ENCODE measurements around the gene IQCE.

Gene IQCE

GRCh38 chr7:2611401-2611800 is 52.6 kb downstream of the IQCE start:
- TF ChIP-seq CTCF (IDR thresholded peaks at IDR 0.05), result no peak

GRCh38 chr7:2611922-2612321 is 53.1 kb downstream of the IQCE start:
- no peak for TF ChIP-seq CTCF (IDR thresholded peaks at IDR 0.05)

GRCh38 chr7:2612445-2613097 is 53.8 kb downstream of the IQCE start:
- TF ChIP-seq CTCF (IDR thresholded peaks at IDR 0.05), result no peak

GRCh38 chr7:2613098-2613930 is 54.5 kb downstream of the IQCE start:
- no peak for TF ChIP-seq CTCF (IDR thresholded peaks at IDR 0.05)

- no peak for TF ChIP-seq CTCF (IDR thresholded peaks at IDR 0.05)
These were observed 55.3 kb downstream of the IQCE start for GRCh38 chr7:2613931-2614600.

GRCh38 chr7:2614631-2615330 is 56.0 kb downstream of the IQCE start:
- TF ChIP-seq CTCF (IDR thresholded peaks at IDR 0.05), result no peak
